SU-DHL-6 (cell line): ENCODE measurements around the gene ARHGAP26.

Experiments used
- H2AFZ ChIP-seq: fragments of 200-600 bp; sonication (generic); 2 replicates; pipeline ENCODE4 v1.6.1; 2014; ENCODE audit warnings: low read depth, mild to moderate bottlenecking, moderate library complexity, mixed read lengths, antibody characterized with exemption, low read length; ENCODE audit not compliant: severe bottlenecking
- H3F3A ChIP-seq: fragments of 200-600 bp; shearing (Covaris generic); 2 replicates; pipeline ENCODE4 v1.6.0; 2016; ENCODE audit warnings: antibody characterized with exemption, mild to moderate bottlenecking; ENCODE audit not compliant: insufficient read depth
- H3K27ac ChIP-seq: fragments of 200-600 bp; sonication (generic); 2 replicates; pipeline ENCODE4 v1.5.1; 2016; ENCODE audit warnings: low read depth, mild to moderate bottlenecking, low read length, moderate library complexity, mixed read lengths
- H3K27me3 ChIP-seq: fragments of 200-600 bp; sonication (generic), shearing (Covaris generic); 2 replicates; pipeline ENCODE4 v1.6.0; 2014; ENCODE audit warnings: mild to moderate bottlenecking, low read length
- H3K36me3 ChIP-seq: fragments of 200-600 bp; sonication (generic); 2 replicates; pipeline ENCODE4 v1.6.1; 2014; ENCODE audit warnings: mild to moderate bottlenecking, low read length, mixed read lengths
- H3K4me2 ChIP-seq: fragments of 300-600, 200-600 bp; shearing (Covaris generic), sonication (generic); 2 replicates; pipeline ENCODE4 v1.6.0; 2014; ENCODE audit warnings: low read length, low read depth, mild to moderate bottlenecking; ENCODE audit not compliant: poor library complexity, severe bottlenecking
- H3K4me3 ChIP-seq: fragments of 200-600 bp; sonication (generic); 2 replicates; pipeline ENCODE4 v1.5.1; 2014; ENCODE audit warnings: antibody characterized with exemption, low read length, mild to moderate bottlenecking, mixed read lengths; ENCODE audit not compliant: insufficient read depth, poor library complexity, severe bottlenecking
- H3K79me2 ChIP-seq: fragments of 200-600 bp; sonication (generic); 2 replicates; pipeline ENCODE4 v1.6.1; 2014; ENCODE audit warnings: mild to moderate bottlenecking, low read length, moderate library complexity; ENCODE audit not compliant: insufficient read depth
- H3K9ac ChIP-seq: fragments of 200-600 bp; sonication (generic); 2 replicates; pipeline ENCODE4 v1.7.0; 2014; ENCODE audit warnings: mild to moderate bottlenecking, low read length
- H3K9me2 ChIP-seq: fragments of 200-600 bp; sonication (generic); replicated peaks from 2 replicates; pipeline ENCODE4 v1.6.1; 2014; ENCODE audit warnings: low read length; ENCODE audit not compliant: insufficient read depth
- H3K9me3 ChIP-seq: fragments of 200-600 bp; sonication (generic); 2 replicates; pipeline ENCODE4 v1.6.1; 2014; ENCODE audit warnings: low read length, mixed read lengths; ENCODE audit not compliant: insufficient read depth
- H4K20me1 ChIP-seq: fragments of 200-600 bp; sonication (generic); 2 replicates; pipeline ENCODE4 v1.6.1; 2014; ENCODE audit warnings: low read depth, mild to moderate bottlenecking, antibody characterized with exemption, low read length, moderate library complexity, mixed read lengths
- EZH2phosphoT487 ChIP-seq: fragments of 200-600 bp; sonication (generic), shearing (Covaris generic); conservative IDR thresholded peaks from 2 replicates; pipeline ENCODE4 v1.6.1; 2018; ENCODE audit warnings: mild to moderate bottlenecking, antibody characterized with exemption, low read length, moderate library complexity, mixed read lengths
- TF ChIP-seq, protein P1 (sequence below): fragments of 200-600 bp; sonication (generic); IDR thresholded peaks from one replicate; pipeline ENCODE4 v1.5.1; 2017; ENCODE audit warnings: antibody characterized with exemption, mild to moderate bottlenecking, low read length, moderate library complexity; ENCODE audit not compliant: insufficient read depth, poor library complexity, severe bottlenecking

ARHGAP26 gene

DNA sequence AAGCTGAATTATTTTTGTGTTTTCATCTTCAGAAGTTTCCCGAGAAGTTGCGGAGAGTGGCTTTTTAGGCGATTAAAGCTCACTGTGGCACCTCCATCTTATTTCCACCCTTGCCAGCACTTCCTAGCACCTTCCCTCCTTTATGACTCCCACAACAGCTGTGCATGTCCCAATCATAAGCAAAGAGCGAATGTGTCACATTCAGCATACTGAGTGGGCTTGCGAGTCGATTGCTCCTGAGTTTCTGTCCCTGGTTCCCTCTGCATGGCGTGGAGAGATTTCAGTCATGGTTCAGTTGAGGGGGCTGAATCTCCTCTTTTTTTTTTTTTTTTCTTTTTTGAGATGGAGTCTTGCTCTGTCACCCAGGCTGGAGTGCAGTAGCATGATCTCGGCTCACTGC lies 144.9 kb downstream of the ARHGAP26 start:
- no peaks in the 10 kb centered on the region for H3K9me2 ChIP-seq
- no peaks in the 10 kb centered on the region for H3F3A ChIP-seq
- no peaks in the 10 kb centered on the region for H3K79me2 ChIP-seq
- no peaks in the 10 kb centered on the region for H4K20me1 ChIP-seq
- H3K9ac ChIP-seq: no peak overlapping the region
- no peaks in the 10 kb centered on the region for H3K36me3 ChIP-seq
- TF ChIP-seq EZH2phosphoT487: no peak
- TF ChIP-seq, protein P1, sequence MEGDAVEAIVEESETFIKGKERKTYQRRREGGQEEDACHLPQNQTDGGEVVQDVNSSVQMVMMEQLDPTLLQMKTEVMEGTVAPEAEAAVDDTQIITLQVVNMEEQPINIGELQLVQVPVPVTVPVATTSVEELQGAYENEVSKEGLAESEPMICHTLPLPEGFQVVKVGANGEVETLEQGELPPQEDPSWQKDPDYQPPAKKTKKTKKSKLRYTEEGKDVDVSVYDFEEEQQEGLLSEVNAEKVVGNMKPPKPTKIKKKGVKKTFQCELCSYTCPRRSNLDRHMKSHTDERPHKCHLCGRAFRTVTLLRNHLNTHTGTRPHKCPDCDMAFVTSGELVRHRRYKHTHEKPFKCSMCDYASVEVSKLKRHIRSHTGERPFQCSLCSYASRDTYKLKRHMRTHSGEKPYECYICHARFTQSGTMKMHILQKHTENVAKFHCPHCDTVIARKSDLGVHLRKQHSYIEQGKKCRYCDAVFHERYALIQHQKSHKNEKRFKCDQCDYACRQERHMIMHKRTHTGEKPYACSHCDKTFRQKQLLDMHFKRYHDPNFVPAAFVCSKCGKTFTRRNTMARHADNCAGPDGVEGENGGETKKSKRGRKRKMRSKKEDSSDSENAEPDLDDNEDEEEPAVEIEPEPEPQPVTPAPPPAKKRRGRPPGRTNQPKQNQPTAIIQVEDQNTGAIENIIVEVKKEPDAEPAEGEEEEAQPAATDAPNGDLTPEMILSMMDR: no peak
- no peaks in the 10 kb centered on the region for H3K9me3 ChIP-seq
- no peak overlapping the region for H3K27ac ChIP-seq
- no peaks in the 10 kb centered on the region for H3K27me3 ChIP-seq
- H3K4me2 ChIP-seq: no peak overlapping the region
- no peak overlapping the region for H2AFZ ChIP-seq
- no peak overlapping the region for H3K4me3 ChIP-seq

DNA sequence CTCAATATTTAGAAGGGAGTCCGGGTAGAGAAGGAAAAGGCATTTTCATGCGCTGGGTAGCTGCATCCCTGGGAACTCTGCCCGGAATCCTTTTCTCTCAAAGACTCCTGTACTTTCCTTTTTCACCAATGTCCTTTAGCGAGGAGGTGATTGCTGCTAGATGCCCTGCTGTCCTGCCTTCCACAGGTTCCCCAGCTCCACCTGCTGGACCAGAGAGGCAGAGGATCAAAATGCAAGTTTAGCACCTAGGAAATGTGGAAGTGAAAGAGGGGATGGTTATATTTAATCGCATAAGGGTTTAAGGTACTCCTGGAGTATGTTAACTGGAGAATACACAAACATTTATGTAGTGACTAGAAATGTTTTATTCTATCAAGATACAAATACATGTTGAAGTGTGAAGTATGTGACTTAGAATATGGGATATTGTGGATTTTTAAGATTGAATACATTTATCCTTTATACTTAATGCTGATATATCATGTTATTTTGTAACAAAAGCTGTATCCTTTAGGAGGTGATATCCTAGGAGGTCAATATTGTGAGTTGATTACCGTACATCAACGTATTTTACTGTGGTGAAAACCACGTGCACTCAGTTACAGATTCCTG lies 145.7 kb downstream of the ARHGAP26 start:
- Histone ChIP-seq H3K36me3 (no peaks in the 10 kb centered on the region), H3K79me2 (no peaks in the 10 kb centered on the region), H3K27me3 (no peaks in the 10 kb centered on the region), H3K9me2 (no peaks in the 10 kb centered on the region), H3K27ac (no peak overlapping the region), H3K4me2 (no peak overlapping the region), H4K20me1 (no peaks in the 10 kb centered on the region), H3K9ac (no peak overlapping the region), H3K9me3 (no peaks in the 10 kb centered on the region), H3F3A (no peaks in the 10 kb centered on the region), H3K4me3 (no peak overlapping the region), H2AFZ (no peak overlapping the region)
- TF ChIP-seq, protein P1: peak; percentile 19
- TF ChIP-seq EZH2phosphoT487: no peak

DNA sequence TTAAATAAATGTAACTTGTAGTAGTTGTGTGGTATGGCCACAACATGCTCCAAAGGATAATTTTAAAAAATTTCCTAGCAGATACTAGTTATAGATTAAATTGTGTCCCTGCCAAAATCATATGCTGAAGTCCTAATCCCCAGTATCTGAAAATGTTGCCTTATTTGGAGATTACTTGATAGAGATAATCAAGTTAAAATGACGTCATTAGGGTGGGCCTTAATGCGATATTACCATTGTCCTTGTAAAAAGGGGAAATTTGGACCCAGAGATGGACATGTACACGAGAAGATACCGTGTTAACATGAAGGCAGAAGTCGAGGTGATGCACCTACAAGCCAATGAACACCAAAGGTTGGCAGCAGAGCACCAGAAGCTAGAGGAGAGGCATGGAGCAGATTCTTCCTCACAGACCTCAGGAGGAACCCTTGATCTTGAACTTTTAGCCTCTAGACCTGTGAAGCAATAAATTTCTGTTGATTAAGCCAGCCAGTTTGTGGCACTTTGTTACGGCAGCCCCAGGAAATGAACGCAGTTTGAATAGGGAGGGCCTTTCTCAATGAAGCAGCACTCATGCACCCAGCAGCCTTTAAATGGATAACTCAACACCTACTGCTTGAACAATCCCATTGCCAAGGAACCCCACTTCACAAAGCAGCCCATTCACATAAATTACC lies 148.9 kb downstream of the ARHGAP26 start:
- Histone ChIP-seq H3K9me3 (no peaks in the 10 kb centered on the region), H3K27ac (no peak overlapping the region), H3K4me2 (no peak overlapping the region), H3K79me2 (no peaks in the 10 kb centered on the region), H3F3A (no peaks in the 10 kb centered on the region), H3K4me3 (no peak overlapping the region), H3K9ac (no peak overlapping the region), H3K27me3 (no peaks in the 10 kb centered on the region), H3K36me3 (no peaks in the 10 kb centered on the region), H4K20me1 (no peaks in the 10 kb centered on the region), H2AFZ (no peak overlapping the region), H3K9me2 (no peaks in the 10 kb centered on the region)
- TF ChIP-seq, protein P1: no peak
- no peak for TF ChIP-seq EZH2phosphoT487
